PC-9 (cell line): Measurements from ENCODE around the gene BDH1.
"Not testable (repeated sequence)": the region's sequence is repeated elsewhere in the genome, so short reads cannot be mapped to it uniquely, and the experiment has no call there.

Experiments used
- EZH2 ChIP-seq: fragments of 200-600 bp; sonication (generic); IDR thresholded peaks from 2 replicates; pipeline ENCODE4 v1.8.0; 2017; ENCODE audit warnings: antibody characterized with exemption, low read depth
- TF ChIP-seq, protein P1 (sequence below): fragments of 200-600 bp; sonication (generic); conservative IDR thresholded peaks from 2 replicates; pipeline ENCODE4 v1.6.1; 2017; ENCODE audit warnings: mixed run types, antibody characterized with exemption, mild to moderate bottlenecking, moderate library complexity

GRCh38 chr3:197569433-197569832 lies 13.7 kb upstream of the BDH1 start:
- TF ChIP-seq, protein P1, sequence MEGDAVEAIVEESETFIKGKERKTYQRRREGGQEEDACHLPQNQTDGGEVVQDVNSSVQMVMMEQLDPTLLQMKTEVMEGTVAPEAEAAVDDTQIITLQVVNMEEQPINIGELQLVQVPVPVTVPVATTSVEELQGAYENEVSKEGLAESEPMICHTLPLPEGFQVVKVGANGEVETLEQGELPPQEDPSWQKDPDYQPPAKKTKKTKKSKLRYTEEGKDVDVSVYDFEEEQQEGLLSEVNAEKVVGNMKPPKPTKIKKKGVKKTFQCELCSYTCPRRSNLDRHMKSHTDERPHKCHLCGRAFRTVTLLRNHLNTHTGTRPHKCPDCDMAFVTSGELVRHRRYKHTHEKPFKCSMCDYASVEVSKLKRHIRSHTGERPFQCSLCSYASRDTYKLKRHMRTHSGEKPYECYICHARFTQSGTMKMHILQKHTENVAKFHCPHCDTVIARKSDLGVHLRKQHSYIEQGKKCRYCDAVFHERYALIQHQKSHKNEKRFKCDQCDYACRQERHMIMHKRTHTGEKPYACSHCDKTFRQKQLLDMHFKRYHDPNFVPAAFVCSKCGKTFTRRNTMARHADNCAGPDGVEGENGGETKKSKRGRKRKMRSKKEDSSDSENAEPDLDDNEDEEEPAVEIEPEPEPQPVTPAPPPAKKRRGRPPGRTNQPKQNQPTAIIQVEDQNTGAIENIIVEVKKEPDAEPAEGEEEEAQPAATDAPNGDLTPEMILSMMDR: not testable (repeated sequence)
- TF ChIP-seq EZH2: not testable (repeated sequence)
